ENCODE results near the gene SCAMP5.

DNA sequence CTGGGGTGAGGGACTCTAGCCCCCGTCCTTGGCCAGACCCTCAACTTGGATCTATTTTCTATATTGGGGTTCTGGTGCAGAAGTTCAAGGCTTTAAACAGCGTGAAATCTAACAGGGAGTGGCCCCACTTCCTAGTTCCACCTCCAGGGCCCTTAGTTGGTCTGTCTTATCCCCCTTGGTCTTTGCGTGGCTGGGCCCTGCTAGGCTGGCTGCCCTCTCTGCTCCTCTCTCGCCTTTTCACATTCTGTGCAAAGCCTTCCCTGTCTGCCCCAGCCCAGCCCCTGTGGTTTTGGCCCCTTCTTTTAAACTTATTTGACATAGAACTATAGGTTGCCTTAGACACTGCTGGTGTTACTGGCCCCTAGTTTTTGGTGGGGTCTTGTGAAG, 33.6 kb downstream of the SCAMP5 start:
- TF ChIP-seq, protein P1, sequence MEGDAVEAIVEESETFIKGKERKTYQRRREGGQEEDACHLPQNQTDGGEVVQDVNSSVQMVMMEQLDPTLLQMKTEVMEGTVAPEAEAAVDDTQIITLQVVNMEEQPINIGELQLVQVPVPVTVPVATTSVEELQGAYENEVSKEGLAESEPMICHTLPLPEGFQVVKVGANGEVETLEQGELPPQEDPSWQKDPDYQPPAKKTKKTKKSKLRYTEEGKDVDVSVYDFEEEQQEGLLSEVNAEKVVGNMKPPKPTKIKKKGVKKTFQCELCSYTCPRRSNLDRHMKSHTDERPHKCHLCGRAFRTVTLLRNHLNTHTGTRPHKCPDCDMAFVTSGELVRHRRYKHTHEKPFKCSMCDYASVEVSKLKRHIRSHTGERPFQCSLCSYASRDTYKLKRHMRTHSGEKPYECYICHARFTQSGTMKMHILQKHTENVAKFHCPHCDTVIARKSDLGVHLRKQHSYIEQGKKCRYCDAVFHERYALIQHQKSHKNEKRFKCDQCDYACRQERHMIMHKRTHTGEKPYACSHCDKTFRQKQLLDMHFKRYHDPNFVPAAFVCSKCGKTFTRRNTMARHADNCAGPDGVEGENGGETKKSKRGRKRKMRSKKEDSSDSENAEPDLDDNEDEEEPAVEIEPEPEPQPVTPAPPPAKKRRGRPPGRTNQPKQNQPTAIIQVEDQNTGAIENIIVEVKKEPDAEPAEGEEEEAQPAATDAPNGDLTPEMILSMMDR (IDR thresholded peaks at IDR 0.05), result no peak
- TF ChIP-seq POLR2A (IDR thresholded peaks at IDR 0.05), result no peak
- TF ChIP-seq POLR2AphosphoS5 (IDR thresholded peaks at IDR 0.05), result no peak
